Transverse colon (tissue), 4 donors: ENCODE results near the gene C3orf52. TPM values are rescaled to one million over a fixed set of nuclear protein-coding genes. Genes with fewer than 3 reads are reported as not detected.

Experiments
- DNase-seq: peaks from one replicate; pipeline ENCODE4 v3.0.0-alpha.2; 2019
- H3K27ac ChIP-seq, 4 donors: fragments of 200-600 bp; sonication (generic); 2 replicates each; pipeline ENCODE4 v1.5.1; 2016 to 2018; ENCODE audit warnings: inconsistent platforms in 4 of 4
- H3K27me3 ChIP-seq: fragments of 200-600 bp; sonication (generic); 2 replicates; pipeline ENCODE4 v1.5.1; 2017; ENCODE audit warnings: inconsistent platforms
- H3K36me3 ChIP-seq, 4 donors: fragments of 200-600 bp; sonication (generic); 2 replicates each; pipeline ENCODE4 v1.5.1; 2017 to 2019; ENCODE audit warnings: inconsistent platforms in 4 of 4
- H3K4me1 ChIP-seq, 4 donors: fragments of 200-600 bp; sonication (generic); 2 replicates each; pipeline ENCODE4 v1.5.1; 2017 to 2020; ENCODE audit warnings: inconsistent platforms in 4 of 4
- H3K4me3 ChIP-seq, 4 donors: fragments of 200-600 bp; sonication (generic); 1 replicate in 1 of 4; 2 replicates in 3 of 4; pipeline versions ENCODE4 v1.5.1 to v1.6.1; 2017 to 2019; ENCODE audit warnings: inconsistent platforms in 4 of 4
- H3K9me3 ChIP-seq, 2 donors: fragments of 200-600 bp; sonication (generic); 2 replicates each; pipeline ENCODE4 v1.5.1; 2017 to 2019; ENCODE audit warnings: inconsistent platforms in 2 of 2
- CTCF ChIP-seq, 5 experiments: fragments of 200-600 bp in 3 of 5; fragments of 450-650 bp in 2 of 5; sonication (generic) in 3 of 5; IDR thresholded peaks; 1 replicate in 2 of 5; 2 replicates in 3 of 5; pipeline ENCODE4 v1.5.1; 2016 to 2017; ENCODE audit warnings: antibody characterized with exemption in 5 of 5, inconsistent platforms in 3 of 5, mild to moderate bottlenecking in 2 of 5, moderate library complexity in 1 of 5
- EP300 ChIP-seq: sonication (generic); formaldehyde crosslinking; IDR thresholded peaks from one replicate; pipeline ENCODE4 v1.6.1; 2017; ENCODE audit warnings: antibody characterized with exemption, low read depth
- POLR2A ChIP-seq: fragments of 450-650 bp; IDR thresholded peaks from one replicate; pipeline ENCODE4 v1.6.1; 2016; ENCODE audit warnings: antibody characterized with exemption, mild to moderate bottlenecking, moderate library complexity
- POLR2AphosphoS5 ChIP-seq, 3 donors: sonication (generic); formaldehyde crosslinking; IDR thresholded peaks; one replicate each; pipeline ENCODE4 v1.6.1; 2016; ENCODE audit warnings: antibody characterized with exemption in 3 of 3
- WGBS, 2 donors: methylation state at CpG; one replicate each; pipeline ENCODE4 v1.1.5; 2018; ENCODE audit warnings: low coverage in 1 of 2; 5-methylcytosine and 5-hydroxymethylcytosine counted together
- in situ Hi-C, 4 donors: fragments of 200-750 bp; cut with MboI; loops; one replicate each; pipeline versions ENCODE4 v1.15.0 to v1.15.1; 2017; ENCODE audit warnings: low sequenced_read_pairs in 3 of 4, low pct_ligation_motif_present in 1 of 4, low pct_unique_long_range_greater_than_20kb in 1 of 4
- intact Hi-C: fragments of 100-400 bp; cut with DNase I; formaldehyde crosslinking; loops from one replicate; pipeline ENCODE4 v1.15.1; 2023; ENCODE audit warnings: low total_unique reads
- total RNA-seq, 4 donors: library from RNA; depleted of rRNA; stranded (reverse); fragments of >200 nt; gene quantifications; one replicate each; pipeline ENCODE4 v1.1.0, GENCODE V29; 2016

Gene C3orf52
- total RNA-seq, 4 donors from 2014 or later: 26.9 to 65.7 (median 47.1) TPM

- Histone ChIP-seq H3K9me3 (no peaks in the 10 kb centered on the region), H3K4me1 (peaks cover 0 to 8% (median 1%) of the 10 kb centered on the region in 4 donors), H3K27ac (no peak overlapping the region), H3K4me3 (no peak overlapping the region), H3K36me3 (no peaks in the 10 kb centered on the region), H3K27me3 (no peaks in the 10 kb centered on the region)
- in situ Hi-C loops (loop anchor here in 2 of 4 donors (25.0 kb wide), 3 partner anchors 178 to 878 kb away; partner anchors contain the start of genes CD200R1 (in 1 of the 2), GTPBP8 (in 1 of the 2) and SLC9C1 (in 1 of the 2)), intact Hi-C loops (no loop called here)
- TF ChIP-seq CTCF (IDR thresholded peaks at IDR 0.05): no peak
- TF ChIP-seq POLR2A: no peak
- no peak for TF ChIP-seq POLR2AphosphoS5 (IDR thresholded peaks at IDR 0.05)
- no peak for TF ChIP-seq EP300
- WGBS, 2 donors: 47 to 83% methylated on average over 1 to 5 of the region's 5 CpGs
- DNase-seq: no peak
Observed at GRCh38 chr3:112109322-112109721, 23.1 kb downstream of the C3orf52 start.

- Histone ChIP-seq H3K4me3 (no peak overlapping the region), H3K4me1 (peaks cover 0 to 8% (median 1%) of the 10 kb centered on the region in 4 donors), H3K36me3 (no peaks in the 10 kb centered on the region), H3K9me3 (no peaks in the 10 kb centered on the region), H3K27ac (no peak overlapping the region), H3K27me3 (no peaks in the 10 kb centered on the region)
- peak; percentile 60 for DNase-seq
- no peak for TF ChIP-seq POLR2AphosphoS5 (IDR thresholded peaks at IDR 0.05)
- no peak for TF ChIP-seq EP300
- TF ChIP-seq POLR2A: no peak
- TF ChIP-seq CTCF (IDR thresholded peaks at IDR 0.05): peak; percentile 54 to 65 (median 64)
- intact Hi-C loops (no loop called here), in situ Hi-C loops (loop anchor here in 2 of 4 donors (25.0 kb wide), 3 partner anchors 175 to 875 kb away; partner anchors contain the start of genes CD200R1 (in 1 of the 2), GTPBP8 (in 1 of the 2) and SLC9C1 (in 1 of the 2))
- WGBS, 2 donors: 16% methylated on average over 3 of the region's 3 CpGs; no CpG with 5 or more reads in 1 of the 2 donors
Observed at GRCh38 chr3:112111785-112112402, 25.7 kb downstream of the C3orf52 start.

GRCh38 chr3:112114576-112115160 lies 28.5 kb downstream of the C3orf52 start:
- Histone ChIP-seq H3K36me3 (no peaks in the 10 kb centered on the region), H3K4me3 (no peak overlapping the region), H3K4me1 (peaks cover 0 to under 1% (median 0%) of the 10 kb centered on the region in 4 donors), H3K9me3 (no peaks in the 10 kb centered on the region), H3K27me3 (no peaks in the 10 kb centered on the region), H3K27ac (no peak overlapping the region)
- in situ Hi-C loops (loop anchor here in 2 of 4 donors (25.0 kb wide), 3 partner anchors 173 to 873 kb away; partner anchors contain the start of genes CD200R1 (in 1 of the 2), GTPBP8 (in 1 of the 2) and SLC9C1 (in 1 of the 2)), intact Hi-C loops (no loop called here)
- WGBS, 2 donors: 70 to 82% methylated on average over 2 to 6 of the region's 6 CpGs
- TF ChIP-seq EP300 (no peak), POLR2AphosphoS5 (IDR thresholded peaks at IDR 0.05) (no peak), CTCF (IDR thresholded peaks at IDR 0.05) (no peak), POLR2A (no peak)
- DNase-seq: no peak

GRCh38 chr3:112115161-112115739 lies 29.1 kb downstream of the C3orf52 start:
- DNase-seq: no peak
- H3K9me3 ChIP-seq: no peaks in the 10 kb centered on the region
- no peak overlapping the region for H3K27ac ChIP-seq
- WGBS, 2 donors: 82 to 95% methylated on average over 3 to 6 of the region's 6 CpGs
- in situ Hi-C loops (loop anchor here in 2 of 4 donors (25.0 kb wide), 3 partner anchors 172 to 872 kb away; partner anchors contain the start of genes CD200R1 (in 1 of the 2), GTPBP8 (in 1 of the 2) and SLC9C1 (in 1 of the 2)), intact Hi-C loops (no loop called here)
- no peaks in the 10 kb centered on the region for H3K4me1 ChIP-seq
- no peaks in the 10 kb centered on the region for H3K36me3 ChIP-seq
- H3K4me3 ChIP-seq: no peak overlapping the region
- no peaks in the 10 kb centered on the region for H3K27me3 ChIP-seq
- no peak for TF ChIP-seq POLR2AphosphoS5 (IDR thresholded peaks at IDR 0.05)
- TF ChIP-seq EP300: no peak
- no peak for TF ChIP-seq POLR2A
- no peak for TF ChIP-seq CTCF (IDR thresholded peaks at IDR 0.05)
